H1 (cell line): Measurements from ENCODE around the gene SMYD3. TPM values are rescaled to one million over a fixed set of nuclear protein-coding genes. Genes with fewer than 3 reads are reported as not detected.

ENCODE experiments used
- CTCF ChIA-PET: fragments of 300-600 bp; sonication (Branson Sonifier 250); formaldehyde crosslinking; loops from one replicate; lab custom pipeline; 2021; ENCODE audit not compliant: partially characterized antibody; lab: Charles Lee
- POLR2A ChIA-PET: fragments of 300-600 bp; sonication (Branson Sonifier 250); formaldehyde crosslinking; loops from one replicate; lab custom pipeline; 2021; ENCODE audit warnings: inconsistent platforms; ENCODE audit not compliant: partially characterized antibody; lab: Charles Lee
- DNase-seq, 2 experiments: peaks; one replicate each; pipeline versions ENCODE4 v3.0.0 to v3.0.0-alpha.2; 2010 to 2022; ENCODE audit warnings: low spot score in 2 of 2, low read depth in 1 of 2, mixed read lengths in 1 of 2
- FAIRE-seq: peaks from 2 replicates; lab custom pipeline; 2011; peaks lifted over from hg19 to GRCh38; lab: Jason Lieb, UNC
- H2AFZ ChIP-seq: 2 replicates; pipeline ENCODE4 v1.8.1; 2012; ENCODE audit warnings: low read length, inconsistent platforms
- H2AK5ac ChIP-seq: 2 replicates; pipeline ENCODE4 v1.6.1; 2013; ENCODE audit warnings: low read depth, low read length
- H2BK120ac ChIP-seq: replicated peaks from 2 replicates; pipeline ENCODE3; 2013; ENCODE audit warnings: low read depth, low read length, inconsistent platforms
- H2BK12ac ChIP-seq: 2 replicates; pipeline ENCODE4 v1.6.1; 2013; ENCODE audit warnings: low read depth, low read length
- H2BK15ac ChIP-seq: 2 replicates; pipeline ENCODE4 v1.6.1; 2013; ENCODE audit warnings: low read length
- H2BK20ac ChIP-seq: 2 replicates; pipeline ENCODE4 v1.6.1; 2013; ENCODE audit warnings: low read length
- H2BK5ac ChIP-seq: 2 replicates; pipeline ENCODE4 v1.6.1; 2013; ENCODE audit warnings: low read depth, low read length
- H3K14ac ChIP-seq: 2 replicates; pipeline ENCODE4 v1.6.1; 2013; ENCODE audit warnings: inconsistent platforms; ENCODE audit not compliant: insufficient read length
- H3K18ac ChIP-seq: 2 replicates; pipeline ENCODE4 v1.6.1; 2013; ENCODE audit warnings: low read length; ENCODE audit errors: extremely low read depth
- H3K23ac ChIP-seq: 2 replicates; pipeline ENCODE4 v1.6.1; 2013; ENCODE audit warnings: inconsistent platforms; ENCODE audit not compliant: insufficient read length
- H3K23me2 ChIP-seq: 2 replicates; pipeline ENCODE4 v1.6.1; 2013; ENCODE audit warnings: low read depth, low read length
- H3K27ac ChIP-seq: 2 replicates; pipeline ENCODE4 v1.6.1; 2011; ENCODE audit warnings: low read depth, low read length, inconsistent platforms
- H3K27me3 ChIP-seq, 4 experiments: replicated peaks in 1 of 4; 1 replicate in 1 of 4; 2 replicates in 3 of 4; pipeline versions ENCODE4 v1.6.1 to v1.8.1; 2011 to 2013; ENCODE audit warnings: low read length in 3 of 4, mild to moderate bottlenecking in 3 of 4, inconsistent platforms in 2 of 4, mixed read lengths in 2 of 4, moderate library complexity in 1 of 4; ENCODE audit not compliant: control insufficient read depth in 3 of 4, insufficient read depth in 3 of 4; ENCODE audit errors: extremely low read depth in 1 of 4
- H3K36me3 ChIP-seq, 4 experiments: 2 replicates each; pipeline versions ENCODE4 v1.6.1 to v1.8.1; 2011 to 2013; ENCODE audit warnings: mild to moderate bottlenecking in 4 of 4, low read length in 3 of 4, moderate library complexity in 2 of 4, control low read depth in 1 of 4, inconsistent platforms in 1 of 4; ENCODE audit not compliant: insufficient read depth in 4 of 4, control insufficient read depth in 2 of 4
- H3K4ac ChIP-seq: replicated peaks from 2 replicates; pipeline ENCODE3; 2013; ENCODE audit warnings: low read length, low read depth, mixed read lengths, inconsistent platforms; ENCODE audit not compliant: insufficient read length
- H3K4me1 ChIP-seq, 4 experiments: replicated peaks in 1 of 4; 1 replicate in 1 of 4; 2 replicates in 3 of 4; pipeline versions ENCODE4 v1.6.1 to v1.8.1; 2011 to 2013; ENCODE audit warnings: low read length in 3 of 4, inconsistent platforms in 2 of 4, mixed read lengths in 1 of 4; ENCODE audit not compliant: insufficient read depth in 4 of 4, control insufficient read depth in 3 of 4
- H3K4me2 ChIP-seq, 2 experiments: 2 replicates each; pipeline versions ENCODE4 v1.6.1 to v1.8.1; 2011 to 2013; ENCODE audit warnings: low read depth in 2 of 2, low read length in 2 of 2, control low read depth in 1 of 2, inconsistent platforms in 1 of 2, mild to moderate bottlenecking in 1 of 2; ENCODE audit not compliant: insufficient read depth in 1 of 2
- H3K4me3 ChIP-seq, 4 experiments: fragments of 200-600, 300-600 bp in 1 of 4; sonication (generic), shearing (Covaris generic), sonication (Bioruptor Twin) in 1 of 4; 2 replicates each; pipeline versions ENCODE4 v1.5.1 to v1.8.1; 2011 to 2016; ENCODE audit warnings: low read length in 4 of 4, low read depth in 3 of 4, control low read depth in 2 of 4, inconsistent platforms in 2 of 4, mild to moderate bottlenecking in 2 of 4, mixed read lengths in 1 of 4, moderate library complexity in 1 of 4; ENCODE audit not compliant: insufficient read depth in 2 of 4; ENCODE audit errors: extremely low read depth in 1 of 4
- H3K56ac ChIP-seq: replicated peaks from 2 replicates; pipeline ENCODE3; 2013; ENCODE audit warnings: low read depth, mild to moderate bottlenecking, mixed read lengths, low read length, inconsistent platforms; ENCODE audit not compliant: insufficient read length
- H3K79me1 ChIP-seq: 2 replicates; pipeline ENCODE4 v1.6.1; 2013; ENCODE audit warnings: low read depth, low read length, control low read depth
- H3K79me2 ChIP-seq, 2 experiments: 2 replicates each; pipeline versions ENCODE4 v1.6.1 to v1.8.1; 2012 to 2013; ENCODE audit warnings: low read length in 2 of 2, mild to moderate bottlenecking in 2 of 2, inconsistent platforms in 1 of 2; ENCODE audit not compliant: insufficient read depth in 2 of 2, control insufficient read depth in 1 of 2
- H3K9ac ChIP-seq, 4 experiments: replicated peaks in 1 of 4; 1 replicate in 1 of 4; 2 replicates in 3 of 4; pipeline versions ENCODE4 v1.6.1 to v1.8.1; 2011 to 2013; ENCODE audit warnings: low read depth in 3 of 4, low read length in 3 of 4, control low read depth in 2 of 4, mild to moderate bottlenecking in 2 of 4, moderate library complexity in 2 of 4, inconsistent platforms in 1 of 4; ENCODE audit errors: extremely low read depth in 1 of 4
- H3K9me3 ChIP-seq, 2 experiments: 2 replicates each; pipeline versions ENCODE4 v1.6.1 to v1.8.1; 2012 to 2013; ENCODE audit warnings: mild to moderate bottlenecking in 2 of 2, moderate library complexity in 2 of 2, control low read depth in 1 of 2, inconsistent platforms in 1 of 2, low read depth in 1 of 2, low read length in 1 of 2, mixed read lengths in 1 of 2; ENCODE audit not compliant: insufficient read depth in 2 of 2
- H4K20me1 ChIP-seq, 2 experiments: replicated peaks in 1 of 2; 2 replicates each; pipeline versions ENCODE3 to v1.8.1; 2011 to 2013; ENCODE audit warnings: inconsistent platforms in 2 of 2, low read length in 2 of 2, mild to moderate bottlenecking in 1 of 2; ENCODE audit not compliant: insufficient read depth in 2 of 2, control insufficient read depth in 1 of 2
- H4K5ac ChIP-seq: 2 replicates; pipeline ENCODE4 v1.6.1; 2013; ENCODE audit warnings: low read length, low read depth, mixed read lengths, inconsistent platforms; ENCODE audit not compliant: insufficient read length
- H4K8ac ChIP-seq: 2 replicates; pipeline ENCODE4 v1.8.0; 2013; ENCODE audit warnings: mild to moderate bottlenecking, moderate library complexity, low read length, inconsistent platforms; ENCODE audit not compliant: insufficient read depth; ENCODE audit errors: extremely low read depth
- H4K91ac ChIP-seq: replicated peaks from 2 replicates; pipeline ENCODE3; 2013; ENCODE audit warnings: low read length, mixed read lengths, inconsistent platforms; ENCODE audit not compliant: insufficient read length
- CBX5 ChIP-seq: fragments of 300-800, 300-1000 bp; sonication (generic); IDR thresholded peaks from 2 replicates; pipeline ENCODE4 v1.7.1; 2016; ENCODE audit warnings: antibody characterized with exemption, low read length, low read depth
- CEBPB ChIP-seq: IDR thresholded peaks from 2 replicates; pipeline ENCODE4 v1.6.1; 2012; ENCODE audit warnings: low read depth, low read length
- HDAC2 ChIP-seq, 2 experiments: fragments of 300-600 bp in 1 of 2; sonication (generic) in 1 of 2; IDR thresholded peaks; 2 replicates each; pipeline ENCODE4 v1.6.1; 2011 to 2012; ENCODE audit warnings: low read depth in 2 of 2, low read length in 2 of 2, mild to moderate bottlenecking in 2 of 2, moderate library complexity in 2 of 2, borderline replicate concordance in 1 of 2, inconsistent platforms in 1 of 2
- JUND ChIP-seq: IDR thresholded peaks from 2 replicates; pipeline ENCODE4 v1.6.1; 2011; ENCODE audit warnings: mild to moderate bottlenecking, improper control_type of control experiment, low read length
- NANOG ChIP-seq: IDR thresholded peaks from 2 replicates; pipeline ENCODE4 v1.6.1; 2011; ENCODE audit warnings: low read length, low read depth, mild to moderate bottlenecking, inconsistent platforms; ENCODE audit not compliant: insufficient read depth, poor library complexity, severe bottlenecking
- POLR2AphosphoS5 ChIP-seq: IDR thresholded peaks from 2 replicates; pipeline ENCODE4 v1.6.1; 2011; ENCODE audit warnings: low read depth, low read length
- SP1 ChIP-seq: IDR thresholded peaks from 2 replicates; pipeline ENCODE4 v1.6.1; 2011; ENCODE audit warnings: low read depth, low read length
- WGBS, 2 experiments: shearing (Covaris generic) in 1 of 2; methylation state at CpG; one replicate each; pipeline versions ENCODE4 v1.1.6 to v1.1.7; 2013 to 2015; ENCODE audit warnings: low lambda C conversion rate in 2 of 2, mixed read lengths in 2 of 2, inconsistent platforms in 1 of 2, low coverage in 1 of 2, missing lambda C conversion rate in 1 of 2; ENCODE audit not compliant: insufficient replicate concordance in 2 of 2, insufficient coverage in 1 of 2, insufficient read length in 1 of 2; ENCODE audit errors: extremely low coverage in 1 of 2, missing lambda C conversion rate in 1 of 2; 5-methylcytosine and 5-hydroxymethylcytosine counted together
- polyA plus RNA-seq, 7 experiments: library from polyadenylated mRNA; depleted of rRNA in 3 of 7; stranded (reverse) in 5 of 7; unstranded in 2 of 7; fragments of >200 nt in 5 of 7; fragments of 200-250 nt in 2 of 7; gene quantifications; 1 replicate in 5 of 7; 2 replicates in 1 of 7; 4 replicates in 1 of 7; pipeline versions ENCODE4 v1.2.1 to v1.2.3, GENCODE V29; 2011 to 2013; ENCODE audit warnings: missing spikeins in 2 of 7, mixed read lengths in 2 of 7
- total RNA-seq: library from RNA; stranded (reverse); fragmentation: NEBNext Ultra II Directional; extraction: Animal tissue kit (Norgen Biotek cat#: 25700); gene quantifications from 2 replicates; pipeline ENCODE4 v1.2.1, GENCODE V29; 2021
- TF ChIP-seq, protein P1 (sequence below): IDR thresholded peaks from 2 replicates; pipeline ENCODE4 v1.6.1; 2012; ENCODE audit warnings: inconsistent platforms
- TF ChIP-seq, protein P2 (sequence below): IDR thresholded peaks from 2 replicates; pipeline ENCODE4 v1.6.1; 2012; ENCODE audit warnings: low read length, inconsistent platforms

Gene SMYD3
- total and polyA plus RNA-seq, 2 of the 8 experiments (the other 6 are each of a cell fraction or from before 2014, with no cell fraction given): 17.3 to 25.4 TPM

DNA sequence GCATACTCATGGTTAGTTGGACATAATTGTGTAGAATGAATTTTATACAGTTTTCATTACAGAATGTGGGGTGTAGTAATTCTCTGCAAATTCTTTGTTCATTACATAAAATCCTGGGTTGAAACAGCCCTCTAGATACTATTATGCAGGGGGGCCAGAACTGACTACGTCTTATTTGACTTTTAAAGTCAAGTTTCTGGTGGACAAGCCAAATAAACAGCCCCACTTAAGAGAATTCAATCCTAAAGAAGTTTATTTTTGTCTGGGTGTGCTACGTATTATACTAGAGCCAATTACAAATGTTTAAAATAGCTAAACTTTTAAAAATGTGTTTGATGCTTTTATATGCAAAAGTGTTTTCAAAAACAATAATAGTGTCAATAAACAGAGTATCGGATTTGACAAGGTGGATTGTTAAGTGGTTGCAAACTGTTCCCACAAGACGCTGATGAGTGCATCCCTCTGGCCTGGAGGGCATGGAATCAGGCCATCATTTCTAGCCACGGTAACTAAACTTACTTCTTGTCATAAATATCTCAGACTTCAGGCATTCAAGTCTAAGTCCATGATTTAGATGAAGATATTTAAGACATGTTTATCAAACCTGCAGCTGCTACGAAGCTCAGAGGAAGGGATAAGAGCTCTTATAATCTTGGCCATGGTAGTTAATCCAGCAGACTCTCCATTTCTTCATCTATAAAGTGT lies 706.0 kb downstream of the SMYD3 start:
- Histone ChIP-seq H2BK20ac (no peak overlapping the region), H3K27me3 (no peaks in the 10 kb centered on the region), H4K5ac (no peak overlapping the region), H2BK5ac (no peak overlapping the region), H4K20me1 (peaks cover 3% of the 10 kb centered on the region in 2 experiments), H3K23ac (no peak overlapping the region), H4K8ac (no peak overlapping the region), H2BK15ac (no peak overlapping the region), H3K79me2 (no peaks in the 10 kb centered on the region), H2BK12ac (no peak overlapping the region), H2AK5ac (no peak overlapping the region), H4K91ac (no peak overlapping the region), H3K79me1 (no peaks in the 10 kb centered on the region), H3K4me1 (no peaks in the 10 kb centered on the region), H3K27ac (no peak overlapping the region), H2AFZ (no peak overlapping the region), H3K56ac (no peak overlapping the region), H3K14ac (no peak overlapping the region), H3K36me3 (no peaks in the 10 kb centered on the region), H3K23me2 (peaks cover 4% of the 10 kb centered on the region; the same call in 1 of the 2 replicates), H2BK120ac (no peak overlapping the region), H3K9ac (no peak overlapping the region), H3K4me2 (no peak overlapping the region), H3K4me3 (no peak overlapping the region), H3K4ac (no peak overlapping the region), H3K9me3 (no peaks in the 10 kb centered on the region), H3K18ac (no peak overlapping the region)
- ChIA-PET POLR2A (no interaction called here), CTCF (interaction anchor here (1.1 to 6.4 kb wide), 3 partner anchors 9 to 17 kb away, joined by 3 to 65 read pairs (median 8); no protein-coding TSS in a partner anchor)
- FAIRE-seq (no peak), DNase-seq (no peak)
- TF ChIP-seq HDAC2 (IDR thresholded peaks at IDR 0.05; ENCODE audit: borderline replicate concordance in 1 of 2, low read depth in 2 of 2, low read length in 2 of 2): no peak
- TF ChIP-seq, protein P1, sequence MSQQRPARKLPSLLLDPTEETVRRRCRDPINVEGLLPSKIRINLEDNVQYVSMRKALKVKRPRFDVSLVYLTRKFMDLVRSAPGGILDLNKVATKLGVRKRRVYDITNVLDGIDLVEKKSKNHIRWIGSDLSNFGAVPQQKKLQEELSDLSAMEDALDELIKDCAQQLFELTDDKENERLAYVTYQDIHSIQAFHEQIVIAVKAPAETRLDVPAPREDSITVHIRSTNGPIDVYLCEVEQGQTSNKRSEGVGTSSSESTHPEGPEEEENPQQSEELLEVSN: no peak
- TF ChIP-seq JUND: no peak
- TF ChIP-seq CBX5: no peak
- no peak for TF ChIP-seq NANOG
- TF ChIP-seq CEBPB: no peak
- TF ChIP-seq SP1: no peak
- no peak for TF ChIP-seq POLR2AphosphoS5
- TF ChIP-seq, protein P2, sequence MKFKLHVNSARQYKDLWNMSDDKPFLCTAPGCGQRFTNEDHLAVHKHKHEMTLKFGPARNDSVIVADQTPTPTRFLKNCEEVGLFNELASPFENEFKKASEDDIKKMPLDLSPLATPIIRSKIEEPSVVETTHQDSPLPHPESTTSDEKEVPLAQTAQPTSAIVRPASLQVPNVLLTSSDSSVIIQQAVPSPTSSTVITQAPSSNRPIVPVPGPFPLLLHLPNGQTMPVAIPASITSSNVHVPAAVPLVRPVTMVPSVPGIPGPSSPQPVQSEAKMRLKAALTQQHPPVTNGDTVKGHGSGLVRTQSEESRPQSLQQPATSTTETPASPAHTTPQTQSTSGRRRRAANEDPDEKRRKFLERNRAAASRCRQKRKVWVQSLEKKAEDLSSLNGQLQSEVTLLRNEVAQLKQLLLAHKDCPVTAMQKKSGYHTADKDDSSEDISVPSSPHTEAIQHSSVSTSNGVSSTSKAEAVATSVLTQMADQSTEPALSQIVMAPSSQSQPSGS: no peak
- 95% methylated on average over 6 of the region's 6 CpGs; no CpG with 5 or more reads in 1 of the 2 experiments for WGBS, 2 experiments
